ENCODE measurements around the gene C10orf67.

The C10orf67 gene

GRCh38 chr10:23203369-23204325 is 140.9 kb downstream of the C10orf67 start:
- no peak for DNase-seq (ENCODE audit: low read depth)
- no peak overlapping the region for H3K4me3 ChIP-seq (ENCODE audit: low read depth, low read length)
- in situ Hi-C loops (cut with HindIII; ENCODE audit: low sequenced_read_pairs) = no loop called here
- no peak for TF ChIP-seq CTCF (IDR thresholded peaks at IDR 0.05; ENCODE audit: low read depth, low read length, missing control alignments)

GRCh38 chr10:23202779-23203178 is 141.8 kb downstream of the C10orf67 start:
- DNase-seq (ENCODE audit: low read depth) = no peak
- in situ Hi-C loops (cut with HindIII; ENCODE audit: low sequenced_read_pairs) = no loop called here
- TF ChIP-seq CTCF (IDR thresholded peaks at IDR 0.05; ENCODE audit: low read depth, low read length, missing control alignments) = no peak

GRCh38 chr10:23201837-23202236 is 142.8 kb downstream of the C10orf67 start:
- in situ Hi-C loops (cut with HindIII; ENCODE audit: low sequenced_read_pairs) = no loop called here
- DNase-seq (ENCODE audit: low read depth) = no peak
- H3K4me3 ChIP-seq (ENCODE audit: low read depth, low read length) = no peak overlapping the region
- no peak for TF ChIP-seq CTCF (IDR thresholded peaks at IDR 0.05; ENCODE audit: low read depth, low read length, missing control alignments)

More at GRCh38 chr10:23202779-23203178, 141.8 kb downstream of the C10orf67 start:
- H3K4me3 ChIP-seq (ENCODE audit: low read depth, low read length) = no peak overlapping the region

GRCh38 chr10:23200997-23201652 is 143.5 kb downstream of the C10orf67 start:
- no peak for DNase-seq (ENCODE audit: low read depth)
- H3K4me3 ChIP-seq (ENCODE audit: low read depth, low read length) = no peak overlapping the region
- in situ Hi-C loops (cut with HindIII; ENCODE audit: low sequenced_read_pairs) = no loop called here
- TF ChIP-seq CTCF (IDR thresholded peaks at IDR 0.05; ENCODE audit: low read depth, low read length, missing control alignments) = no peak

GRCh38 chr10:23200586-23200985 is 144.0 kb downstream of the C10orf67 start:
- DNase-seq (ENCODE audit: low read depth) = no peak
- in situ Hi-C loops (cut with HindIII; ENCODE audit: low sequenced_read_pairs) = no loop called here
- TF ChIP-seq CTCF (IDR thresholded peaks at IDR 0.05; ENCODE audit: low read depth, low read length, missing control alignments) = no peak
- H3K4me3 ChIP-seq (ENCODE audit: low read depth, low read length) = no peak overlapping the region

GRCh38 chr10:23199768-23200511 is 144.7 kb downstream of the C10orf67 start:
- TF ChIP-seq CTCF (IDR thresholded peaks at IDR 0.05; ENCODE audit: low read depth, low read length, missing control alignments) = no peak
- DNase-seq (ENCODE audit: low read depth) = no peak
- no peak overlapping the region for H3K4me3 ChIP-seq (ENCODE audit: low read depth, low read length)
- in situ Hi-C loops (cut with HindIII; ENCODE audit: low sequenced_read_pairs) = no loop called here

Data from astrocyte of the cerebellum (primary cell).